ENCODE measurements around the gene PTPRG. TPM values are rescaled to one million over a fixed set of nuclear protein-coding genes. Genes with fewer than 3 reads are reported as not detected.

PTPRG gene
- total RNA-seq, 2 experiments from 2014 or later = 0.13 to 0.70 TPM

DNA sequence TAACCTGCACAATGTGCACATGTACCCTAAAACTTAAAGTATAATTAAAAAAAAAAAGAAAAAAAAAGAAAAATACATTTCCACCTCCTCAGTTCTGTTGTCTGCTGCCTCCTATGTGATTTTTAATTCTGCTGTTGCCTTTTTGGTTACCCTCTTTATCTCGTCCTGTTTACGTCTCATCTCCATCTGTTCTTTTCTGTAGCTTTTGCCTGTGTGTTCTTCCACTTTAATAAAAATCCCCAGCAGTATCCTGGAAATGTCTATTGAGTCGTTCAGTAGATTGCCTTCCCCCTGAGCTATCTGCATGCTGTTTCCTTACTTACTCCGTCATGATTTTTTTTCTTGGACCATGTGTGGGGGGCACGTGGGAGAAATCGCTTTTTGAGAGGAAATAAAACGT is 509.5 kb downstream of the PTPRG start:
- intact Hi-C loops (cut with micrococcal nuclease; ENCODE audit: unreplicated experiment) = no loop called here
- no peaks in the 10 kb centered on the region for H3K9me3 ChIP-seq (ENCODE audit: low read length)
- ChIA-PET POLR2A (no interaction called here), CTCF (ENCODE audit: unreplicated experiment) (no interaction called here)
- H3K9me2 ChIP-seq (ENCODE audit: insufficient read depth, low read length) = no peaks in the 10 kb centered on the region
- H4K20me1 ChIP-seq (ENCODE audit: insufficient read depth, low read length) = no peaks in the 10 kb centered on the region
- no TSS peak for BruUV-seq (replicated peaks)
- no peak for TF ChIP-seq CTCF (conservative IDR thresholded peaks at IDR 0.05; ENCODE audit: low read length)
- TF ChIP-seq EZH2phosphoT487 (IDR thresholded peaks at IDR 0.05; ENCODE audit: borderline replicate concordance, low read depth, low read length) = no peak
- H3K36me3 ChIP-seq (ENCODE audit: insufficient read depth, low read length) = no peaks in the 10 kb centered on the region
- DNase-seq (ENCODE audit: low spot score) = no peak
- no peak overlapping the region for H2AFZ ChIP-seq (ENCODE audit: low read length)
- H3K79me2 ChIP-seq (ENCODE audit: insufficient read depth, low read depth, low read length) = no peaks in the 10 kb centered on the region
- H3K4me3 ChIP-seq (ENCODE audit: low read depth, low read length, poor library complexity, severe bottlenecking) = no peak overlapping the region
- H3K4me1 ChIP-seq (ENCODE audit: insufficient read depth, low read length, poor library complexity, severe bottlenecking) = no peaks in the 10 kb centered on the region
- no peak overlapping the region for H3K27ac ChIP-seq (ENCODE audit: low read depth, low read length, poor library complexity, severe bottlenecking)
- H3K4me2 ChIP-seq (ENCODE audit: low read length) = no peak overlapping the region

GRCh38 chr3:62073038-62073437 is 511.7 kb downstream of the PTPRG start:
- Histone ChIP-seq H4K20me1 (ENCODE audit: insufficient read depth, low read length) (no peaks in the 10 kb centered on the region), H3K36me3 (ENCODE audit: insufficient read depth, low read length) (no peaks in the 10 kb centered on the region), H2AFZ (ENCODE audit: low read length) (no peak overlapping the region), H3K79me2 (ENCODE audit: insufficient read depth, low read depth, low read length) (no peaks in the 10 kb centered on the region), H3K4me3 (ENCODE audit: low read depth, low read length, poor library complexity, severe bottlenecking) (no peak overlapping the region), H3K4me1 (ENCODE audit: insufficient read depth, low read length, poor library complexity, severe bottlenecking) (no peaks in the 10 kb centered on the region), H3K9me2 (ENCODE audit: insufficient read depth, low read length) (no peaks in the 10 kb centered on the region), H3K9me3 (ENCODE audit: low read length) (no peaks in the 10 kb centered on the region), H3K4me2 (ENCODE audit: low read length) (no peak overlapping the region), H3K27ac (ENCODE audit: low read depth, low read length, poor library complexity, severe bottlenecking) (no peak overlapping the region)
- ChIA-PET POLR2A (no interaction called here), CTCF (ENCODE audit: unreplicated experiment) (no interaction called here)
- BruUV-seq (replicated peaks) = no TSS peak
- TF ChIP-seq EZH2phosphoT487 (IDR thresholded peaks at IDR 0.05; ENCODE audit: borderline replicate concordance, low read depth, low read length) = no peak
- TF ChIP-seq CTCF (conservative IDR thresholded peaks at IDR 0.05; ENCODE audit: low read length) = no peak
- DNase-seq (ENCODE audit: low spot score) = no peak
- intact Hi-C loops (cut with micrococcal nuclease; ENCODE audit: unreplicated experiment) = no loop called here

- no peaks in the 10 kb centered on the region for H3K9me2 ChIP-seq (ENCODE audit: insufficient read depth, low read length)
- ChIA-PET POLR2A (no interaction called here), CTCF (ENCODE audit: unreplicated experiment) (no interaction called here)
- no peak overlapping the region for H3K4me3 ChIP-seq (ENCODE audit: low read depth, low read length, poor library complexity, severe bottlenecking)
- BruUV-seq (replicated peaks) = no TSS peak
- no peak overlapping the region for H3K27ac ChIP-seq (ENCODE audit: low read depth, low read length, poor library complexity, severe bottlenecking)
- DNase-seq (ENCODE audit: low spot score) = no peak
- no peaks in the 10 kb centered on the region for H3K4me1 ChIP-seq (ENCODE audit: insufficient read depth, low read length, poor library complexity, severe bottlenecking)
- no peaks in the 10 kb centered on the region; the same call in 1 of the 2 replicates for H3K79me2 ChIP-seq (ENCODE audit: insufficient read depth, low read depth, low read length)
- no peak overlapping the region for H3K4me2 ChIP-seq (ENCODE audit: low read length)
- TF ChIP-seq EZH2phosphoT487 (IDR thresholded peaks at IDR 0.05; ENCODE audit: borderline replicate concordance, low read depth, low read length) (no peak), CTCF (conservative IDR thresholded peaks at IDR 0.05; ENCODE audit: low read length) (no peak)
- no peaks in the 10 kb centered on the region for H3K36me3 ChIP-seq (ENCODE audit: insufficient read depth, low read length)
- no peak overlapping the region for H2AFZ ChIP-seq (ENCODE audit: low read length)
- H3K9me3 ChIP-seq (ENCODE audit: low read length) = no peaks in the 10 kb centered on the region
- intact Hi-C loops (cut with micrococcal nuclease; ENCODE audit: unreplicated experiment) = no loop called here
- no peaks in the 10 kb centered on the region for H4K20me1 ChIP-seq (ENCODE audit: insufficient read depth, low read length)
Measured at GRCh38 chr3:62084558-62084957, 523.2 kb downstream of the PTPRG start.
